NCI-H1417 (cell line): ENCODE measurements around the gene CNN2.

Experiments used
- DNase-seq, 3 experiments: peaks; one replicate each; lab custom pipeline; 2025; lab: John Stamatoyannopoulos, UW

Gene CNN2

DNA sequence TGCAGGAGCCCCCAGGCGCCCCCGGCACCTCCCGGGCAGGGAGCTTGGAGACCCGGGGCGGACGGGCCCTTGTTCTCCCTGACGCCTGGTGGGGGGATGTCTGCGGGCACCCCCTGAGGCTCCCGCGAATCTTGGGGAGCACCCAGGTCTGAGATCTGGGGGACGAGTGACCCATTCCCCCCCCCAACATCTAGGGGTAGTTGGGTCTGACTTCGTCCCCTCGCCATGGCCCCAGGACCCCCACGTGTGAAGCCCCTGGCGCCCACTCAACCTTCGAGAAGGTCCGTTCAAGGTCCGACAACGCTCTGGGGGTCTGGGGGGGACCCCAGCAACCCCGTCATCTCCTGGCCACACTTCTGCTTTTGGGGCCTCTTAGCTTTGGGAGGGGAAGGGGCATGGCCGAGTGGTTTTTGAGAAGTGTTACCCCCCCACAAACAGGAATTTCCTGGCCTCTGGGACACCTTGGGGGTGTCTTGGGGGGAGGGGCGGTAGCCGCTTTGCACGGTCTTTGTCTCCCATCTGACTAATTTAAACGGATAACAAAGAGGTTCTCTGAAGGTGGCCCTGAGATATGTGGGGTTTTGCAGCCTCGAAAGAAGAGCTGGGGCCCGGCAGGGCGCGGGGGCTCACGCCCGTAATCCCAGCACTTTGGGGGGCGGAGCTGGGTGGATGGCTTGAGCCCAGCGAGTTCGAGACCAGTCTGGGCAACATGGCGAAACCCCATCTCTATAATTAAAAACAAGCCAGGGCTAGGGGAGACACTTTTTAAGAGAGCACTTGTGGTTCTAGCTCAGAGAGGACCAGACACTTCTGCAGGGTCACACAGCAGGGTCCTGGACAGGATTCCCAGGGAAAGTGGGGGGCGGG, 608 bp downstream of the CNN2 start:
- no peak for DNase-seq

DNA sequence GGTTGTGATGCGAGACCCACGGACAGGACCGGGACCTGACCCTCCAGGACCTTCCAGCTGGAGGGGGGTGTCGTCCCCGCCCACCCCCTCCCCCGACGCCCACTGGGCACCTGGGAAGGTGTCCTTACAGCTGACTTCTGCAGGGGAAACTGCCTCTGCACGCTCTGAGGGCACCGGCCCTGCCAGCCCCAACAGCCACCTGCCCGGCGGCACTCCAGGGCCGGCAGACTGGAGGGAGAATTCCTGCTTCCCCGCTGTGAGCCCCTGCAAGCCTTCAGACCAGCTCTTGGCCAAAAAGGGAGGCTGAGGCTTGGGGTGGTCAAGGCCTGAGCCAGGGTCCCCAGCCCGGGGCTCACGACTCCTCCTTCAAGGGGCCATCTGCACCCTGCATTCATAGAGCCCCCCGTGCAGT, 1.2 kb downstream of the CNN2 start:
- peak in 2 of 3 experiments; percentile 57 to 62 for DNase-seq

DNA sequence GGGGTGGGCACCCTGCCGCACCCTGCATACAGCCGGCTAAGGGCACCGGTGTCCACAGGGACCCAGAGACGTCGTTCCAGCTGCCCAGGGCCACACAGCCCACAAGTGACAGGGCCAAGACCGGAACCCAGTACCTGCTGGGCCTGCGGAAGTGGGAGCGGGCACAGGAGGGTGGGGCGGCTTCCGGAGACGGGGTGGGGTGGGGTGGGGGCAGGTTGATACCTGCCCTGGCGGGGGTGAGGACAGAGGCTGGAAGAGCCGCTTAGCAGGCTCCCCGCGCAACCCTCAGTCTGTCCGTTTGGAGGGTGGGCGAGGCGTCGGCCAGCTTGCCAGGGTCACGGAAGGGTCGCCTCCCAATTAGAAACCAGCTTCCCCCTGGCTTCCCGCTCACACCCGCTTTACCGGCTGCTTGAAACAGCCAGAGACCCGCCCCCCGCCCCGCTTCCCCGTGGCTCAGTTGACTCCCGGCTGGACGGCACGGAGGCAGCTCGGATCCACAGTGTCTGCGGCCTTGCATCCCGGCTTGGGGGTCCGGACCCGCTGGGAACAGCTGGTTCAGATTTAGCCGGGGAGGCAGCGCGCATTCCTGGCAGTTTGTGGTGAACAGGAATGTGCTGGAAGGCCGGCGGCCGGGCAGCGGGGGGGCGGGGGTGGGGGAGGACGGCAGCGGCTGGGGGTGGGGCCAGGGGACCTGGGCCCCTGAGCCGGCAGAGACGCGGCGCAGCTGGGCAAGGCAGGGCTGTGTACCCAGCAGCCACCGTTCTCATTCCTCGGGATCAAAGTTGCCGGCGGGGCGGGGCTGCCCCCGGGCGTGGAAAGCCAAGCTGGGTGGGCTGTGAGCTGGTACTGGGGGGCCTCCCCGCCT, 1.9 kb downstream of the CNN2 start:
- DNase-seq = peak in 2 of 3 experiments; percentile 74 to 84

DNA sequence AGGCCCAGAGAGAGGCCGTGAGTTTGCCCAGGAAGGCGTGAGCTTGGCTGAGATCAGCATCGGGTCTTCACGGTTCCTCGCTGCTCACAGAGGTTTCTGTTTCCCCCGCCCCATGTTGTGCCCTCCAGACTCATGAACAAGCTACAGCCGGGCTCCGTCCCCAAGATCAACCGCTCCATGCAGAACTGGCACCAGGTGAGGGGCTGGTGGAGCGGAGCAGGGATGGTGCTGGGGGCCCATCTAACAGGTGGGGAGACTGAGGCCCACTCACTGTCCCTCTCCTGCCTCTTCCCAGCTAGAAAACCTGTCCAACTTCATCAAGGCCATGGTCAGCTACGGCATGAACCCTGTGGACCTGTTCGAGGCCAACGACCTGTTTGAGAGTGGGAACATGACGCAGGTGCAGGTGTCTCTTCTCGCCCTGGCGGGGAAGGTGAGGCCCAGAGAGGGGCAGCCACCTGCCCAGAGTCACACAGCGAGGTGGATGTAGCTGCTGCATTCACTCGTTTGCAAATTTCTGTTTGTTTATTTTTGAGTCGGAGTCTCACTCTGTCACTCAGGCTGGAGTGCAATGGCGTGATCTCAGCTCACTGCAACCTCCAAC, 6.0 kb downstream of the CNN2 start:
- DNase-seq = no peak

DNA sequence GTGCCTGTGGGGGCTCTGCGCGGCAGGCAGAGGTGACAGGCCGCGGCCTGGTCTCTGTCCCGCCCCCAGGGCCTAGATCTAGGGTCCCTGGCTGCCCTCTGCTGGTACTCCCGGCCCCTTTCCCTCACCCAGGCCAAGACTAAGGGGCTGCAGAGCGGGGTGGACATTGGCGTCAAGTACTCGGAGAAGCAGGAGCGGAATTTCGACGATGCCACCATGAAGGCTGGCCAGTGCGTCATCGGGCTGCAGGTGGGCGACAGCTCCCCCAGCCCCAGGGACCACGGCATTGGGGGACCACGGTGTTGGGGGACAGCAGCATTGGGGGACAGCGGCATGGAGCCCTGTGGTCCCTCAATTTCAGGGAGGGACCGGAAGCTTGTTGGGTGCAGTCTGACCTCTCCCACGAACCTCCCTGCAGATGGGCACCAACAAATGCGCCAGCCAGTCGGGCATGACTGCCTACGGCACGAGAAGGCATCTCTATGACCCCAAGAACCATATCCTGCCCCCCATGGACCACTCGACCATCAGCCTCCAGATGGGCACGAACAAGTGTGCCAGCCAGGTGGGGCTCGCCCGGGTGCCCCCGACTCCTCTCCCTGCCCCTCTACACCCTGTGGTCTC, 9.7 kb downstream of the CNN2 start:
- no peak for DNase-seq

DNA sequence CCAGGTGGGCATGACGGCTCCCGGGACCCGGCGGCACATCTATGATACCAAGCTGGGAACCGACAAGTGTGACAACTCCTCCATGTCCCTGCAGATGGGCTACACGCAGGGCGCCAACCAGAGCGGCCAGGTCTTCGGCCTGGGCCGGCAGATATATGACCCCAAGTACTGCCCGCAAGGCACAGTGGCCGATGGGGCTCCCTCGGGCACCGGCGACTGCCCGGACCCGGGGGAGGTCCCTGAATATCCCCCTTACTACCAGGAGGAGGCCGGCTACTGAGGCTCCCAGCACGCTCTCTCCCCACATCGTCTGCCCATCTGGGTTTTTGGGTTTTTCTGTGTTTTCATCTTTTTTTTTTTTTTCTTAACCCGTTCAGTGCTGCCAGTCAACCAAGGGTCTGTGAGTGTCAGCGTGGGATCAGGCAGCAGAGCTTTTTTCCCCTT, 11.2 kb downstream of the CNN2 start:
- DNase-seq = no peak

DNA sequence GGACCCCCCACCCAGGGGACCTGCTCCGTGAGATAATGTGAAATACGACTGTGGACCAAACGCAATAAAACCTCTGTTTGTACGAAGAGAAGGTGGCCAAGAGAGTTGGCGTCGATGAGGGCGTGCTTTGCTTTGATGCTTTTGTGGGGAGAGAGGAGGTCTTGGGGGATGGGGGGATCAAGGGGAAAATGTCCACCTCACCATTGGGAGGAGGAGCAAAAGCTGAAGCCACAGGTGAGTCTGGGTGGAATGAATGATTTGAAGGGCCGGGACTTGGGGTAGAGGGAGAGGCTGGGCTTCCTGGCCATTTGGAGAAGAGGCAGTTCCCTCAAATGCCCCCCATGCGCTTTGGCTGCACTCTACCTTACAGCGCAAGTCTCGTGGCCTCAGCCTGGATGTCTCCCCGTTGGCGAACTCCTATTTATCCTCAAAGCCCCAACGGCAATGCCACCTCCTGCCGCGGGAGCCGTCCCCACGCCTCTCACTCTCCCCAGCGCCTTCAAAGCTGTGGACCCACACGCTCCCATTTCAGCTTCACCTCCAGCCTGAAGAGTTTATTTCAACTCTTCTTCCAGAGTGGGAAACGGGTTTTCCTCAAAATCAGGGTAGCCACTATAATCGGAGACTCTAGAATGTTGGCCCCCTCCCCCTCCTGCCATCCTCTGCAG, 12.7 kb downstream of the CNN2 start:
- no peak for DNase-seq

DNA sequence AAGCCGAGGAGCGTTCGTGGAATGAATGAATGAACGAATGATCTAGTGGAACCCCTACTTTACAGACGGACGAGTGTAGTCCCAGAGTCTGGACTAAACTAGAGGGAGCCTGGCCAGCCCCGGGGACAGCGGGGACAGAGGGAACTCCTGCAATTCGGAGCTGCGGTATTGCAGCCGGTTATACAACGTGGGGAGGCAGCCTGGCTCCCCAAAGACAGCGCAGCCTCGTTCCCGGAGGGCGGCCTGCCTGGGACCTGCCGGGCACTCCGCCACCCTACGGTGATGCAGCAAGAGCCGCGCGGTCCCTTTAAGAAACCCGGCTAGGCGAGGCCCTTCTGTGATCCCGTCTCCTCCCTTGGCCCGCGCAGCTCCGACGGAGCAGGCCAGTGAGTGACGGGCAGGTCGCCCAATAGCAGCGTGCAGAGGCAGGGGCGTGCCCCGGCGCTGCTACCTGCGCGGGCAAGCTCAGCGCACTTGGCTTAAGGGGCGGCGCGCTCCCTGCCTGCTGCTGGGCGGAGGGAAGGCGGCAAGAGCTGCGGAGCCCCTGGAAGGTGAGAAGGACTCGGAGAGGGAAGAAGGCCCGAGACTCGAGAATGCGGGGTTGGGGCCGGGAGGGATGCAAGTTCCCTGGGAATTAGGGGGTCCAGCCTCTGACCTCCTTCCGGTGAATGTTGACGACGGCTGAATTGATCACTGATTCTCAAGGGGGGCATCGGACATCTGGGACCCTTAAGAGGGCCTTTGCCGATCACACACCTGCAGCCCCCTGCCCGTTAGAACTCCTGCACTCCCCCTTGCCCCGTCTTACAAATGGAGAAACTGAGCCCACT, 13.5 kb downstream of the CNN2 start, which contains the start of gene ABCA7:
Gene ABCA7 (plus strand): TSS at position 462 of the 830 bp plus-strand sequence. CDS start 1,255 bp downstream, outside the sequence.
- DNase-seq = peak; percentile 99 to 100 (median 100)

DNA sequence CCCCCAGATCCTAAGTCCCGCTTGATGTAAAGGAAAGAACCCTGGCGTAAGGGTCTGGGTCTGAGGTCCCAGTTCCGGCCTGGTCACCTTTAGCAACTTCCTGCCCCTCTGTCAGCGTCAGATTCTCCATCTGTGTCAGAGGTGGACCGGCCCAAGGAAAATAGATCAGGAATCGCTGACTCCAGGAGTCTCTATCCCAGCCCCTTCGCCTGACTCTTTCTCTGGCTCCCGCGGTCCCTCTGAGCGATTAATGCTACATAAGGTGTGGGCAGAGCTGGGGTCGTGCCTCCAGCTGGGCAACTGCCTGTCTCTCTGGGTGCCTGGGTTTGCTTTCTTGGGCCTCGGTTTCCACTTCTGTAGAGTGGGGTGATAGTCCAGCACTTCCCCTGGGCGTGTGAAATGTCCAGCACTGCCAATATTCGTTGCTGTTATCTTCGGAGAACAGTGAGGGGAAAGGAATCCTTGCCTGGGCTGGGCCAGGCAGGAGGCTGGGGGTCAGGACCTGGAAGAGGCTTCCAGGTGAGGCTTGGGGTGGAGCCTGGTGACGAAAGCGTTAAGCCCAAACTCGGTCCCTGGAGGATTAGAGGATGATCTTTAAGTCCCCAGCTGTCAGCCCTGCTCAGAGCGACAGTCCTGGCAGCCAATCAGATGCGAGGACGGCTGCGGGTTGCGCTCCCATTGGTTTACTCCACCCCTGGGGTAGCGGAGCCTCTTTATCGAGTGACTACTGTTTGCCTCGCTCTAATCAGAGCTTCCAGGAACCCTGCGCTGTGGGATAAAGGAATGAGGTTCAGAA, 14.3 kb downstream of the CNN2 start:
- DNase-seq = peak; percentile 86 to 96 (median 92)

DNA sequence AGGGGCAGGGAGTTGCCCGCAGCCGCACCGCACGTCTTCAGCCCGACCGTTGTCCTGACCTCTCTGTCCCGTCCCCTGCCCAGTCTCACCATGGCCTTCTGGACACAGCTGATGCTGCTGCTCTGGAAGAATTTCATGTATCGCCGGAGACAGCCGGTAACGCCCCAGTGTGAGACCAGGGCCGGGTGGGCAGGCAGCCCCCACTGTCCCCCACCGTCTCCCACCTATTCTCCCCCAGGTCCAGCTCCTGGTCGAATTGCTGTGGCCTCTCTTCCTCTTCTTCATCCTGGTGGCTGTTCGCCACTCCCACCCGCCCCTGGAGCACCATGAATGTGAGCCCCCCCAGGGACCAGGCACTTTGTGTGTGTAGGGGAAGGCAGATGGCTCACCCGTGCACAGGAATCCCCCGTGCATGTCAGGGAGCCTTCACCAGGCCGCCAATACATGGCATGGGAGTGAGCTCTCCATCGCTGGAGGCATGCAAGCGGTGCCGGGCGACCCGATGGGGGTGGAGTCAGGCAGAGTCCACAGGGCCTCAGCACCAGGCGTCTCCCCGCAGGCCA, 14.9 kb downstream of the CNN2 start:
- no peak for DNase-seq

DNA sequence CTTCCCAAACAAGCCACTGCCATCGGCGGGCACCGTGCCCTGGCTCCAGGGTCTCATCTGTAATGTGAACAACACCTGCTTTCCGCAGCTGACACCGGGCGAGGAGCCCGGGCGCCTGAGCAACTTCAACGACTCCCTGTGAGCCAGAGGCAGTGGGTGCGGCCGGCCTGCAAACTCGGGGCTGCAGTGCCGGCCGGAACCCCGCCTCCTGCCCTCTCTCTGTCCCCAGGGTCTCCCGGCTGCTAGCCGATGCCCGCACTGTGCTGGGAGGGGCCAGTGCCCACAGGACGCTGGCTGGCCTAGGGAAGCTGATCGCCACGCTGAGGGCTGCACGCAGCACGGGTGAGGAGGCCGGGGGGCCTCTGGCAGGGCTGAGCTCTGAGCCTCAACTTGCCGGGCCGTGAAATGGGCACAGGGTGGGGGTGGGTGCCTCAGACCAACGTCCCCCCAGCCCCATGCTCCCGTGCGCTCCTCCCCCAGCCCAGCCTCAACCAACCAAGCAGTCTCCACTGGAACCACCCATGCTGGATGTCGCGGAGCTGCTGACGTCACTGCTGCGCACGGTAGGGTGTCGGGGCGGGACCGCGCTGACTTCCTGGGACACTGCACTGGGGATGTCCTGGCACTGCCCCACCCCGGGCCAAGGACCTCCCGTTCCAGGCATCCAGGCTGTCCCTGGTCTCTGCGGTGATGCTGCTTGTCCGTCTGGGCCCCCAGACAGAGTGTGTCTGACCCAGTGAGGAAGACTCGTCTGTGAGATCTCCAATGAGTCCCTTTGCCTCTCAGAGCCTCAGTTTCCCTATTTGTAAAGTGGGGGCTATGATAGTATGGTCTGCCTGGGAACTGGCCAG, 15.7 kb downstream of the CNN2 start:
- no peak for DNase-seq

DNA sequence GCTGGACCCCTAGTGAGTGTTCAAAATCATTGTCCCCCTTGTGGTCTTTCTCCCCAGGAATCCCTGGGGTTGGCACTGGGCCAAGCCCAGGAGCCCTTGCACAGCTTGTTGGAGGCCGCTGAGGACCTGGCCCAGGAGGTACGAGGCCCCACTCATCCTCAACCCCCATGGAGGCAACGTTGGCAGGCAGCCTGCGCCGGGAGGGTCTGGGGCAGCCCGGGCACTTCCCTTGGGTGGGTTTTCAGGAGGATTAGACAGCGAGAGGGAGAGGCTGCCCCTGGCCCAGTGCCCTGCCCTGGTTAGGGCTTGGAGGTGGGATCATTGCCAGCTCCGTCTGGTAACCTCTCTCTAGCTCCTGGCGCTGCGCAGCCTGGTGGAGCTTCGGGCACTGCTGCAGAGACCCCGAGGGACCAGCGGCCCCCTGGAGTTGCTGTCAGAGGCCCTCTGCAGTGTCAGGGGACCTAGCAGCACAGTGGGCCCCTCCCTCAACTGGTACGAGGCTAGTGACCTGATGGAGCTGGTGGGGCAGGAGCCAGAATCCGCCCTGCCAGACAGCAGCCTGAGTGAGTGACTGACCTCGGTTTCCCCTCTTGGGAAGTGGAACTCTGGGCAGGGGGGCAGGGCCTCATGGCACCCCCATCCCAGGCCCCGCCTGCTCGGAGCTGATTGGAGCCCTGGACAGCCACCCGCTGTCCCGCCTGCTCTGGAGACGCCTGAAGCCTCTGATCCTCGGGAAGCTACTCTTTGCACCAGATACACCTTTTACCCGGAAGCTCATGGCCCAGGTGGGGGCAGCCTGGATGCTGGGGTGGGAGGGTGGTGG, 16.5 kb downstream of the CNN2 start:
- no peak for DNase-seq

DNA sequence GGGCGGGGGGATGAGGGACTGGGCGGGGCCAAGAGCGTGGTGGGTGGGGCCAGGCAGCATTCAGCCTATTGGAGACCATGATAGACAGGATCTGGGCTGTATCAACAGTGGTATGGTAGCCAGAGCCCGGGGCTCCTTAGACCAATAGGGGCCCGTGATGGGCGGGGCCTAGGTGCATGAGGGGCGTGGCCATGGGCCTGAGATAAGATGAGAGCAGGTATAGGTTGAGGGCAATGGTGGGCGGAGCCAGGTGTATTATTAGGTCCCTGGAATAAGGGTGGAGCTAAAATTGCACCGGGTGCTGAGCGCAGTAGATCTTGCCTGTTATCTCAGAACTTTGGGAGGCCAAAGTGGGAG, 18.8 kb downstream of the CNN2 start:
- no peak for DNase-seq

DNA sequence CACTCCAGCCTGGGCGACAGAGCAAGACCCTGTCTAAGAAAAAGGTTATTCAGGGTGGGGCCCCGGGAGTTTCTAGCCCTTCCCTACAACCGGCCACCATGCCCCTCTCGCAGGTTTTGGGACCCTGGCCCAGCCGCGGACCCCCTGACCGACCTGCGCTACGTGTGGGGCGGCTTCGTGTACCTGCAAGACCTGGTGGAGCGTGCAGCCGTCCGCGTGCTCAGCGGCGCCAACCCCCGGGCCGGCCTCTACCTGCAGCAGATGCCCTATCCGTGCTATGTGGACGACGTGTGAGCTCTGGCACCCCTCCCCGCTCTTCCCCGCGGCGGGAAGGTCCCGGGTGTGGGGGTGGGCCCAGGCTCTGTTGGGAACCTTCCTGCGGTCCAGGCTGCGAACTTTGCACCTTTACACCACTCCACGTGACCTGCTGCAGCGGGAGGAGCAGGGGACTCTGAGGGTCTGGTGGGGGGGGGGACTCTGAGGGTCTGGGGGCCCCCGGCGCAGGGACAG, 19.8 kb downstream of the CNN2 start:
- no peak for DNase-seq

DNA sequence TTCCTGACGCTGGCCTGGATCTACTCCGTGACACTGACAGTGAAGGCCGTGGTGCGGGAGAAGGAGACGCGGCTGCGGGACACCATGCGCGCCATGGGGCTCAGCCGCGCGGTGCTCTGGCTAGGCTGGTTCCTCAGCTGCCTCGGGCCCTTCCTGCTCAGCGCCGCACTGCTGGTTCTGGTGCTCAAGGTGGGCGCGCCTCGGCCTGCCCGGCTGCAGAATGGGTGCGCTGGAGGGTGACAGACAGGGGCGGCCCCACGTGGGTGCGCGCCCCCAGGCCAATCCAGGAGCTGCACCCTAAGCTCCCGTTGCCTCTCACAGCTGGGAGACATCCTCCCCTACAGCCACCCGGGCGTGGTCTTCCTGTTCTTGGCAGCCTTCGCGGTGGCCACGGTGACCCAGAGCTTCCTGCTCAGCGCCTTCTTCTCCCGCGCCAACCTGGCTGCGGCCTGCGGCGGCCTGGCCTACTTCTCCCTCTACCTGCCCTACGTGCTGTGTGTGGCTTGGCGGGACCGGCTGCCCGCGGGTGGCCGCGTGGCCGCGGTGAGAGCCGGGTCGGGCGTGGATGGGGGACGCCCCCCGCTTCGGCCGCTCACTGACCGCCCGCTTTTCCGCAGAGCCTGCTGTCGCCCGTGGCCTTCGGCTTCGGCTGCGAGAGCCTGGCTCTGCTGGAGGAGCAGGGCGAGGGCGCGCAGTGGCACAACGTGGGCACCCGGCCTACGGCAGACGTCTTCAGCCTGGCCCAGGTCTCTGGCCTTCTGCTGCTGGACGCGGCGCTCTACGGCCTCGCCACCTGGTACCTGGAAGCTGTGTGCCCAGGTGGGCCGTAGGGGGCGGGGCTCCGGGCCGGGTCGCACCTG, 20.7 kb downstream of the CNN2 start:
- no peak for DNase-seq

DNA sequence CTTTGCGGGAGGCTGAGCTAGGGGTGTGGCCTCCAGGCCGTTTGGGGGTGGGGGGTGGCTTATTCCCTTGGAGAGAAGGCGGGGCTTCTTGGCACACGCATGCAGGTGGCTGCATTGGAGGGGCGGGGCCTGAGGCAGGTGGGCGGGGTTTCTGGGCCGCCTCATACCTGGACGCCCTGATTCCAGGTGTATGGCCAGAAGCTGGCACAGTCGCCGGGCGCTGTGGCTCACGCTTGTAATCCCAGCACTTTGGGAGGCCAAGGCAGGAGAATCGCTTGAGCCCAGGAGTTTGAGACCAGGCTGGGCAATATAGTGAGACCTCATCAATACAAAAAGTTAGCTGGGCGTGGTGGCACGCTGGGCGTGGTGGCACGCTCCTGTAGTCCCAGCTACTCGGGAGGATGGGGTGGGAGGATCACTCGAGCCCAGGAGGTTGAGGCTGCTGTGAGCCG, 21.3 kb downstream of the CNN2 start:
- DNase-seq = no peak
